ENCODE results near the gene CORIN.
"Not testable (repeated sequence)": the region's sequence is repeated elsewhere in the genome, so short reads cannot be mapped to it uniquely, and the experiment has no call there.

The CORIN gene

GRCh38 chr4:47762376-47763266, 75.2 kb downstream of the CORIN start:
- Histone ChIP-seq H3K36me3 (ENCODE audit: control insufficient read depth, low read depth, low read length) (no peaks in the 10 kb centered on the region), H3K4me1 (ENCODE audit: control insufficient read depth, low read depth, low read length) (peaks cover 5% of the 10 kb centered on the region), H3K9ac (ENCODE audit: low read length) (no peak overlapping the region), H3K27me3 (ENCODE audit: control insufficient read depth, insufficient read depth, low read length) (no peaks in the 10 kb centered on the region), H3K9me3 (ENCODE audit: control insufficient read depth, low read depth, low read length) (no peaks in the 10 kb centered on the region), H3K27ac (ENCODE audit: low read length) (no peak overlapping the region), H3K4me3 (ENCODE audit: low read length) (no peak overlapping the region)

GRCh38 chr4:47753316-47753715, 84.6 kb downstream of the CORIN start:
- H3K36me3 ChIP-seq (ENCODE audit: control insufficient read depth, low read depth, low read length); H3K4me1 ChIP-seq (ENCODE audit: control insufficient read depth, low read depth, low read length); H3K9me3 ChIP-seq (ENCODE audit: control insufficient read depth, low read depth, low read length); H3K4me3 ChIP-seq (ENCODE audit: low read length); H3K9ac ChIP-seq (ENCODE audit: low read length); H3K27me3 ChIP-seq (ENCODE audit: control insufficient read depth, insufficient read depth, low read length); H3K27ac ChIP-seq (ENCODE audit: low read length): not testable (repeated sequence)

- no peaks in the 10 kb centered on the region for H3K27me3 ChIP-seq (ENCODE audit: control insufficient read depth, insufficient read depth, low read length)
- peaks cover 5% of the 10 kb centered on the region for H3K9me3 ChIP-seq (ENCODE audit: control insufficient read depth, low read depth, low read length)
- H3K9ac ChIP-seq (ENCODE audit: low read length): no peak overlapping the region
- peaks cover under 1% of the 10 kb centered on the region for H3K4me1 ChIP-seq (ENCODE audit: control insufficient read depth, low read depth, low read length)
- no peaks in the 10 kb centered on the region for H3K36me3 ChIP-seq (ENCODE audit: control insufficient read depth, low read depth, low read length)
- no peak overlapping the region for H3K27ac ChIP-seq (ENCODE audit: low read length)
- H3K4me3 ChIP-seq (ENCODE audit: low read length): no peak overlapping the region
Observed at GRCh38 chr4:47752214-47752613, 85.7 kb downstream of the CORIN start.

GRCh38 chr4:47750788-47751187, 87.1 kb downstream of the CORIN start:
- Histone ChIP-seq H3K27ac (ENCODE audit: low read length) (no peak overlapping the region), H3K27me3 (ENCODE audit: control insufficient read depth, insufficient read depth, low read length) (no peaks in the 10 kb centered on the region), H3K4me1 (ENCODE audit: control insufficient read depth, low read depth, low read length) (peaks cover 5% of the 10 kb centered on the region), H3K36me3 (ENCODE audit: control insufficient read depth, low read depth, low read length) (no peaks in the 10 kb centered on the region), H3K9ac (ENCODE audit: low read length) (no peak overlapping the region), H3K9me3 (ENCODE audit: control insufficient read depth, low read depth, low read length) (peaks cover 5% of the 10 kb centered on the region), H3K4me3 (ENCODE audit: low read length) (no peak overlapping the region)

GRCh38 chr4:47749858-47750257, 88.0 kb downstream of the CORIN start:
- no peaks in the 10 kb centered on the region for H3K36me3 ChIP-seq (ENCODE audit: control insufficient read depth, low read depth, low read length)
- H3K27ac ChIP-seq (ENCODE audit: low read length): no peak overlapping the region
- peaks cover 5% of the 10 kb centered on the region for H3K4me1 ChIP-seq (ENCODE audit: control insufficient read depth, low read depth, low read length)
- no peak overlapping the region for H3K4me3 ChIP-seq (ENCODE audit: low read length)
- peaks cover 5% of the 10 kb centered on the region for H3K9me3 ChIP-seq (ENCODE audit: control insufficient read depth, low read depth, low read length)
- H3K27me3 ChIP-seq (ENCODE audit: control insufficient read depth, insufficient read depth, low read length): no peaks in the 10 kb centered on the region
- H3K9ac ChIP-seq (ENCODE audit: low read length): no peak overlapping the region

- Histone ChIP-seq H3K4me1 (ENCODE audit: control insufficient read depth, low read depth, low read length) (peaks cover 5% of the 10 kb centered on the region), H3K4me3 (ENCODE audit: low read length) (no peak overlapping the region), H3K27ac (ENCODE audit: low read length) (no peak overlapping the region), H3K9me3 (ENCODE audit: control insufficient read depth, low read depth, low read length) (peaks cover 5% of the 10 kb centered on the region), H3K9ac (ENCODE audit: low read length) (no peak overlapping the region), H3K36me3 (ENCODE audit: control insufficient read depth, low read depth, low read length) (no peaks in the 10 kb centered on the region), H3K27me3 (ENCODE audit: control insufficient read depth, insufficient read depth, low read length) (no peaks in the 10 kb centered on the region)
Observed at GRCh38 chr4:47749060-47749459, 88.8 kb downstream of the CORIN start.

GRCh38 chr4:47747846-47748494, 89.9 kb downstream of the CORIN start:
- Histone ChIP-seq H3K36me3 (ENCODE audit: control insufficient read depth, low read depth, low read length) (no peaks in the 10 kb centered on the region), H3K27me3 (ENCODE audit: control insufficient read depth, insufficient read depth, low read length) (no peaks in the 10 kb centered on the region), H3K27ac (ENCODE audit: low read length) (no peak overlapping the region)

GRCh38 chr4:47747211-47747610, 90.7 kb downstream of the CORIN start:
- Histone ChIP-seq H3K36me3 (ENCODE audit: control insufficient read depth, low read depth, low read length) (no peaks in the 10 kb centered on the region), H3K4me1 (ENCODE audit: control insufficient read depth, low read depth, low read length) (peaks cover 5% of the 10 kb centered on the region), H3K27ac (ENCODE audit: low read length) (no peak overlapping the region), H3K4me3 (ENCODE audit: low read length) (no peak overlapping the region), H3K9ac (ENCODE audit: low read length) (no peak overlapping the region), H3K27me3 (ENCODE audit: control insufficient read depth, insufficient read depth, low read length) (no peaks in the 10 kb centered on the region), H3K9me3 (ENCODE audit: control insufficient read depth, low read depth, low read length) (no peaks in the 10 kb centered on the region)

More at GRCh38 chr4:47747846-47748494, 89.9 kb downstream of the CORIN start:
- Histone ChIP-seq H3K9ac (ENCODE audit: low read length) (no peak overlapping the region), H3K4me3 (ENCODE audit: low read length) (no peak overlapping the region), H3K4me1 (ENCODE audit: control insufficient read depth, low read depth, low read length) (peaks cover 5% of the 10 kb centered on the region), H3K9me3 (ENCODE audit: control insufficient read depth, low read depth, low read length) (peaks cover 5% of the 10 kb centered on the region)

GRCh38 chr4:47746122-47746521, 91.7 kb downstream of the CORIN start:
- no peak overlapping the region for H3K27ac ChIP-seq (ENCODE audit: low read length)
- peaks cover 5% of the 10 kb centered on the region for H3K4me1 ChIP-seq (ENCODE audit: control insufficient read depth, low read depth, low read length)
- H3K9ac ChIP-seq (ENCODE audit: low read length): no peak overlapping the region
- H3K4me3 ChIP-seq (ENCODE audit: low read length): no peak overlapping the region
- H3K9me3 ChIP-seq (ENCODE audit: control insufficient read depth, low read depth, low read length): no peaks in the 10 kb centered on the region
- no peaks in the 10 kb centered on the region for H3K36me3 ChIP-seq (ENCODE audit: control insufficient read depth, low read depth, low read length)
- H3K27me3 ChIP-seq (ENCODE audit: control insufficient read depth, insufficient read depth, low read length): no peaks in the 10 kb centered on the region

- peaks cover 4% of the 10 kb centered on the region for H3K9me3 ChIP-seq (ENCODE audit: control insufficient read depth, low read depth, low read length)
- H3K9ac ChIP-seq (ENCODE audit: low read length): no peak overlapping the region
- H3K4me3 ChIP-seq (ENCODE audit: low read length): no peak overlapping the region
- no peaks in the 10 kb centered on the region for H3K36me3 ChIP-seq (ENCODE audit: control insufficient read depth, low read depth, low read length)
- H3K27me3 ChIP-seq (ENCODE audit: control insufficient read depth, insufficient read depth, low read length): no peaks in the 10 kb centered on the region
- H3K4me1 ChIP-seq (ENCODE audit: control insufficient read depth, low read depth, low read length): peaks cover 5% of the 10 kb centered on the region
- H3K27ac ChIP-seq (ENCODE audit: low read length): no peak overlapping the region
Observed at GRCh38 chr4:47744843-47745382, 93.0 kb downstream of the CORIN start.

GRCh38 chr4:47744253-47744652, 93.6 kb downstream of the CORIN start:
- Histone ChIP-seq H3K9me3 (ENCODE audit: control insufficient read depth, low read depth, low read length) (peaks cover 5% of the 10 kb centered on the region), H3K4me3 (ENCODE audit: low read length) (no peak overlapping the region), H3K4me1 (ENCODE audit: control insufficient read depth, low read depth, low read length) (peaks cover 5% of the 10 kb centered on the region), H3K27ac (ENCODE audit: low read length) (no peak overlapping the region), H3K27me3 (ENCODE audit: control insufficient read depth, insufficient read depth, low read length) (no peaks in the 10 kb centered on the region), H3K36me3 (ENCODE audit: control insufficient read depth, low read depth, low read length) (no peaks in the 10 kb centered on the region), H3K9ac (ENCODE audit: low read length) (no peak overlapping the region)
